HepG2 (cell line): ENCODE results near the gene EPHB4. TPM values are rescaled to one million over a fixed set of nuclear protein-coding genes. Genes with fewer than 3 reads are reported as not detected.

Source experiments
- ATF7 ChIP-seq, 2 experiments: fragments of 450-650 bp in 1 of 2; sonication (generic) in 1 of 2; formaldehyde crosslinking in 1 of 2; IDR thresholded peaks; 2 replicates each; pipeline versions ENCODE4 v1.4.0 to v1.6.1; 2016 to 2020; ENCODE audit warnings: antibody characterized with exemption in 1 of 2, mild to moderate bottlenecking in 1 of 2, missing genetic modification reagents in 1 of 2
- HDAC6 ChIP-seq: fragments of 200-600 bp; sonication (generic); IDR thresholded peaks from 2 replicates; pipeline ENCODE4 v1.7.0; 2017; ENCODE audit warnings: mild to moderate bottlenecking, antibody characterized with exemption, low read length, low read depth
- KLF15 ChIP-seq: sonication (generic); formaldehyde crosslinking; IDR thresholded peaks from 2 replicates; pipeline ENCODE4 v1.8.1; 2023; ENCODE audit warnings: borderline replicate concordance, mild to moderate bottlenecking, inconsistent platforms, missing genetic modification reagents, mixed read lengths
- RNF2 ChIP-seq: fragments of 450-650 bp; conservative IDR thresholded peaks from 2 replicates; pipeline ENCODE4 v1.6.1; 2016; ENCODE audit warnings: low read depth
- TAF1 ChIP-seq: sonication (generic); formaldehyde crosslinking; IDR thresholded peaks from 2 replicates; pipeline ENCODE4 v1.4.0; 2020; ENCODE audit warnings: missing genetic modification reagents
- TARDBP ChIP-seq: sonication (generic); formaldehyde crosslinking; IDR thresholded peaks from 2 replicates; pipeline ENCODE4 v1.8.0; 2022; ENCODE audit warnings: mild to moderate bottlenecking, missing genetic modification reagents
- ZNF160 ChIP-seq: sonication (generic); formaldehyde crosslinking; IDR thresholded peaks from 2 replicates; pipeline ENCODE4 v1.8.0; 2022; ENCODE audit warnings: mild to moderate bottlenecking, inconsistent platforms, missing genetic modification reagents
- ZNF530 ChIP-seq: sonication (generic); formaldehyde crosslinking; IDR thresholded peaks from 2 replicates; pipeline ENCODE4 v1.5.0; 2020; ENCODE audit warnings: low read depth, mild to moderate bottlenecking, missing genetic modification reagents
- ZNF547 ChIP-seq: sonication (generic); formaldehyde crosslinking; IDR thresholded peaks from 2 replicates; pipeline ENCODE4 v1.5.1; 2020; ENCODE audit warnings: mild to moderate bottlenecking, missing genetic modification reagents
- polyA plus RNA-seq, 8 experiments: library from polyadenylated mRNA; depleted of rRNA in 3 of 8; stranded (reverse) in 7 of 8; unstranded in 1 of 8; fragments of >200 nt; fragmentation: Illumina TruSeq in 4 of 8; extraction: Trizol in 4 of 8; gene quantifications; 2 replicates each; pipeline versions ENCODE4 v1.2.1 to v1.2.3, GENCODE V29; 2011 to 2016; ENCODE audit warnings: low read depth in 4 of 8, missing spikeins in 1 of 8, mixed read lengths in 1 of 8; ENCODE audit not compliant: insufficient read depth in 1 of 8
- total RNA-seq, 5 experiments: library from RNA; depleted of rRNA; stranded (reverse); fragments of >200 nt; fragmentation: Illumina TruSeq; extraction: Trizol; gene quantifications; 2 replicates each; pipeline ENCODE4 v1.2.3, GENCODE V29; 2016; ENCODE audit warnings: low read depth in 1 of 5
- TF ChIP-seq, protein P1 (sequence below): sonication (generic); formaldehyde crosslinking; IDR thresholded peaks from 2 replicates; pipeline ENCODE4 v1.8.0; 2022; ENCODE audit warnings: mild to moderate bottlenecking, missing genetic modification reagents, moderate library complexity
- TF ChIP-seq, protein P2 (sequence below): sonication (generic); formaldehyde crosslinking; IDR thresholded peaks from 2 replicates; pipeline ENCODE4 v1.4.0; 2020; ENCODE audit warnings: missing genetic modification reagents
- TF ChIP-seq, protein P3 (sequence below), 2 experiments: sonication (generic) in 1 of 2; formaldehyde crosslinking in 1 of 2; IDR thresholded peaks; 2 replicates each; pipeline versions ENCODE4 v1.4.0 to v1.6.1; 2018 to 2020; ENCODE audit warnings: missing genetic modification reagents in 2 of 2, borderline replicate concordance in 1 of 2, low read depth in 1 of 2, mild to moderate bottlenecking in 1 of 2, missing biosample characterization in 1 of 2
- TF ChIP-seq, protein P4 (sequence below): sonication (generic); formaldehyde crosslinking; IDR thresholded peaks from one replicate; pipeline ENCODE4 v1.5.1; 2020; ENCODE audit warnings: mild to moderate bottlenecking, missing genetic modification reagents; ENCODE audit errors: not compliant biosample characterization

EPHB4 gene
- total and polyA plus RNA-seq, 2 of the 13 experiments (the other 11 are each of a cell fraction or from before 2014, with no cell fraction given): 61.4 to 69.6 TPM

DNA sequence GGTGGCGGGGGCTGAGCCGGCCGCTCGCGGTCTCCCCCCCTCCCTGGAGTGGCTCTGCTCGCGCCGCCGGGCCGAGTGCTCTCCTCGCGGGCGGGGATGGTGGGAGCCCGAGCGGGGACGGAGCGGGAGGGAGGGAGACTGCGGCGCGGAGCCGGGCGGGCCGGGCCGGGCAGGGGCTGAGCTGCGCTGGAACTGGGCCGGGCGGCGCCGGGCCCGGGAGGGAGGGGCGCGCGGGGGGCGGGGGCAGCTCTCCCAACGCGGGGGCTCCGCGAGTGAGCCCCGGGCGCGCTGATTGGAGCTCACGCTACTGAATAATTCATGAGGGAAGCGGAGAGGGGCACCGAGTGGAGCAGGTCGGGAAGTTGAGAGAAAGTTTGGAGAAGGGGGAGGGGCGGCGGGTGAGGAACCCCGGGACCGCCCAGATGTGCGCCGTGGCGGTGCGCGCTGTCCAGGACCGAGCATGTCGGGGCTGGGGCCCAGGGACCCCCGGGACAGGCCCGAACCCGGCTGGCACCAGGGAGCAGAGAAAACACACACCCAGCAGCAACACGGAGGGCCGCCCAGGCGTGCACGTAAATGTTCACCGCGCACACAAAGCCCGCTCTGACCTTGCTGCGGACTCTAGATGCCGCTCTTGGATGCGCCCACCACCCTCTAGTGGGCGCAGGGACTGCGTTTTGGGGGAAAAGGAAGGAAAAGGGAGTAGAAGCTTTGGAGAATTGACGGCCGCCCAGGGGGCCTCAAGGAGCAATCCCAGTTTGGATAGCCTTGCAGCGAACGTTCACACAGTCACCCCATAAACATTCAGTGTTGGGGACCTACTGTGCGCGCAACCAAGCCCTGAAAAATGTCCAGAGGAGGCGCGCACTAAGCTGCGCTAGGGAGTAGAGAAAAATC lies at the start of gene EPHB4 (continued):
- TF ChIP-seq, protein P1, sequence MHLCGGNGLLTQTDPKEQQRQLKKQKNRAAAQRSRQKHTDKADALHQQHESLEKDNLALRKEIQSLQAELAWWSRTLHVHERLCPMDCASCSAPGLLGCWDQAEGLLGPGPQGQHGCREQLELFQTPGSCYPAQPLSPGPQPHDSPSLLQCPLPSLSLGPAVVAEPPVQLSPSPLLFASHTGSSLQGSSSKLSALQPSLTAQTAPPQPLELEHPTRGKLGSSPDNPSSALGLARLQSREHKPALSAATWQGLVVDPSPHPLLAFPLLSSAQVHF (CRISPR knock-in tag): no peak
- TF ChIP-seq RNF2: no peak
- TF ChIP-seq ATF7 (IDR thresholded peaks at IDR 0.05): no peak
- TF ChIP-seq ATF7 (CRISPR knock-in tag; IDR thresholded peaks at IDR 0.05): no peak
- peak; percentile 55; the same call in 1 of the 2 replicates for TF ChIP-seq ZNF160 (CRISPR knock-in tag)
- peak; percentile 45; the same call in 1 of the 2 replicates for TF ChIP-seq KLF15 (CRISPR knock-in tag)
- TF ChIP-seq HDAC6: no peak
- peak; percentile 83; the same call in 1 of the 2 replicates for TF ChIP-seq ZNF547 (CRISPR knock-in tag)
- peak; percentile 84 for TF ChIP-seq TAF1 (CRISPR knock-in tag)
- TF ChIP-seq, protein P2, sequence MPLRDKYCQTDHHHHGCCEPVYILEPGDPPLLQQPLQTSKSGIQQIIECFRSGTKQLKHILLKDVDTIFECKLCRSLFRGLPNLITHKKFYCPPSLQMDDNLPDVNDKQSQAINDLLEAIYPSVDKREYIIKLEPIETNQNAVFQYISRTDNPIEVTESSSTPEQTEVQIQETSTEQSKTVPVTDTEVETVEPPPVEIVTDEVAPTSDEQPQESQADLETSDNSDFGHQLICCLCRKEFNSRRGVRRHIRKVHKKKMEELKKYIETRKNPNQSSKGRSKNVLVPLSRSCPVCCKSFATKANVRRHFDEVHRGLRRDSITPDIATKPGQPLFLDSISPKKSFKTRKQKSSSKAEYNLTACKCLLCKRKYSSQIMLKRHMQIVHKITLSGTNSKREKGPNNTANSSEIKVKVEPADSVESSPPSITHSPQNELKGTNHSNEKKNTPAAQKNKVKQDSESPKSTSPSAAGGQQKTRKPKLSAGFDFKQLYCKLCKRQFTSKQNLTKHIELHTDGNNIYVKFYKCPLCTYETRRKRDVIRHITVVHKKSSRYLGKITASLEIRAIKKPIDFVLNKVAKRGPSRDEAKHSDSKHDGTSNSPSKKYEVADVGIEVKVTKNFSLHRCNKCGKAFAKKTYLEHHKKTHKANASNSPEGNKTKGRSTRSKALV (CRISPR knock-in tag): peak; percentile 87
- TF ChIP-seq ZNF530: no peak
- TF ChIP-seq, protein P3, sequence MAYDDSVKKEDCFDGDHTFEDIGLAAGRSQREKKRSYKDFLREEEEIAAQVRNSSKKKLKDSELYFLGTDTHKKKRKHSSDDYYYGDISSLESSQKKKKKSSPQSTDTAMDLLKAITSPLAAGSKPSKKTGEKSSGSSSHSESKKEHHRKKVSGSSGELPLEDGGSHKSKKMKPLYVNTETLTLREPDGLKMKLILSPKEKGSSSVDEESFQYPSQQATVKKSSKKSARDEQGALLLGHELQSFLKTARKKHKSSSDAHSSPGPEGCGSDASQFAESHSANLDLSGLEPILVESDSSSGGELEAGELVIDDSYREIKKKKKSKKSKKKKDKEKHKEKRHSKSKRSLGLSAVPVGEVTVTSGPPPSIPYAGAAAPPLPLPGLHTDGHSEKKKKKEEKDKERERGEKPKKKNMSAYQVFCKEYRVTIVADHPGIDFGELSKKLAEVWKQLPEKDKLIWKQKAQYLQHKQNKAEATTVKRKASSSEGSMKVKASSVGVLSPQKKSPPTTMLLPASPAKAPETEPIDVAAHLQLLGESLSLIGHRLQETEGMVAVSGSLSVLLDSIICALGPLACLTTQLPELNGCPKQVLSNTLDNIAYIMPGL (CRISPR knock-in tag; IDR thresholded peaks at IDR 0.05; ENCODE audit: borderline replicate concordance in 1 of 2, low read depth in 1 of 2): peak; percentile 87 to 88; a peak in 3 of 4 replicates
- TF ChIP-seq, protein P4, sequence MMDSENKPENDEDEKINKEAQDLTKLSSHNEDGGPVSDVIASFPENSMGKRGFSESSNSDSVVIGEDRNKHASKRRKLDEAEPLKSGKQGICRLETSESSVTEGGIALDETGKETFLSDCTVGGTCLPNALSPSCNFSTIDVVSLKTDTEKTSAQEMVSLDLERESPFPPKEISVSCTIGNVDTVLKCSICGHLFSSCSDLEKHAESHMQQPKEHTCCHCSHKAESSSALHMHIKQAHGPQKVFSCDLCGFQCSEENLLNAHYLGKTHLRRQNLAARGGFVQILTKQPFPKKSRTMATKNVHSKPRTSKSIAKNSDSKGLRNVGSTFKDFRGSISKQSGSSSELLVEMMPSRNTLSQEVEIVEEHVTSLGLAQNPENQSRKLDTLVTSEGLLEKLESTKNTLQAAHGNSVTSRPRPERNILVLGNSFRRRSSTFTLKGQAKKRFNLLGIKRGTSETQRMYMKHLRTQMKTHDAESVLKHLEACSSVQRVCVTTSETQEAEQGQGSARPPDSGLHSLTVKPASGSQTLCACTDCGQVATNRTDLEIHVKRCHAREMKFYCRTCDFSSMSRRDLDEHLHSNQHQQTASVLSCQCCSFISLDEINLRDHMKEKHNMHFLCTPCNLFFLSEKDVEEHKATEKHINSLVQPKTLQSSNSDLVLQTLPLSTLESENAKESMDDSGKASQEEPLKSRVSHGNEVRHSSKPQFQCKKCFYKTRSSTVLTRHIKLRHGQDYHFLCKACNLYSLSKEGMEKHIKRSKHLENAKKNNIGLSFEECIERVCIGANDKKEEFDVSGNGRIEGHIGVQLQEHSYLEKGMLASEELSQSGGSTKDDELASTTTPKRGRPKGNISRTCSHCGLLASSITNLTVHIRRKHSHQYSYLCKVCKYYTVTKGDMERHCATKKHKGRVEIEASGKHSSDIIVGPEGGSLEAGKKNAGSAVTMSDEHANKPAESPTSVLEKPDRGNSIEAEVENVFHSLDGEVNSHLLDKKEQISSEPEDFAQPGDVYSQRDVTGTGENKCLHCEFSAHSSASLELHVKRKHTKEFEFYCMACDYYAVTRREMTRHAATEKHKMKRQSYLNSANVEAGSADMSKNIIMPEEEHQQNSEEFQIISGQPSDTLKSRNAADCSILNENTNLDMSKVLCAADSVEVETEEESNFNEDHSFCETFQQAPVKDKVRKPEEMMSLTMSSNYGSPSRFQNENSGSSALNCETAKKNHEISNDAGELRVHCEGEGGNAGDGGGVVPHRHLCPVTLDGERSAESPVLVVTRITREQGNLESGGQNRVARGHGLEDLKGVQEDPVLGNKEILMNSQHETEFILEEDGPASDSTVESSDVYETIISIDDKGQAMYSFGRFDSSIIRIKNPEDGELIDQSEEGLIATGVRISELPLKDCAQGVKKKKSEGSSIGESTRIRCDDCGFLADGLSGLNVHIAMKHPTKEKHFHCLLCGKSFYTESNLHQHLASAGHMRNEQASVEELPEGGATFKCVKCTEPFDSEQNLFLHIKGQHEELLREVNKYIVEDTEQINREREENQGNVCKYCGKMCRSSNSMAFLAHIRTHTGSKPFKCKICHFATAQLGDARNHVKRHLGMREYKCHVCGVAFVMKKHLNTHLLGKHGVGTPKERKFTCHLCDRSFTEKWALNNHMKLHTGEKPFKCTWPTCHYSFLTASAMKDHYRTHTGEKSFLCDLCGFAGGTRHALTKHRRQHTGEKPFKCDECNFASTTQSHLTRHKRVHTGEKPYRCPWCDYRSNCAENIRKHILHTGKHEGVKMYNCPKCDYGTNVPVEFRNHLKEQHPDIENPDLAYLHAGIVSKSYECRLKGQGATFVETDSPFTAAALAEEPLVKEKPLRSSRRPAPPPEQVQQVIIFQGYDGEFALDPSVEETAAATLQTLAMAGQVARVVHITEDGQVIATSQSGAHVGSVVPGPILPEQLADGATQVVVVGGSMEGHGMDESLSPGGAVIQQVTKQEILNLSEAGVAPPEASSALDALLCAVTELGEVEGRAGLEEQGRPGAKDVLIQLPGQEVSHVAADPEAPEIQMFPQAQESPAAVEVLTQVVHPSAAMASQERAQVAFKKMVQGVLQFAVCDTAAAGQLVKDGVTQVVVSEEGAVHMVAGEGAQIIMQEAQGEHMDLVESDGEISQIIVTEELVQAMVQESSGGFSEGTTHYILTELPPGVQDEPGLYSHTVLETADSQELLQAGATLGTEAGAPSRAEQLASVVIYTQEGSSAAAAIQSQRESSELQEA (CRISPR knock-in tag): peak; percentile 43
- TF ChIP-seq TARDBP (CRISPR knock-in tag): no peak; the same call in 1 of the 2 replicates
